ENCODE data around the gene RHD. TPM values are rescaled to one million over a fixed set of nuclear protein-coding genes. Genes with fewer than 3 reads are reported as not detected.
"Not testable (repeated sequence)": the region's sequence is repeated elsewhere in the genome, so short reads cannot be mapped to it uniquely, and the experiment has no call there.

RHD gene
- total RNA-seq, 1 experiment from 2014 or later, result 1.3 TPM

DNA sequence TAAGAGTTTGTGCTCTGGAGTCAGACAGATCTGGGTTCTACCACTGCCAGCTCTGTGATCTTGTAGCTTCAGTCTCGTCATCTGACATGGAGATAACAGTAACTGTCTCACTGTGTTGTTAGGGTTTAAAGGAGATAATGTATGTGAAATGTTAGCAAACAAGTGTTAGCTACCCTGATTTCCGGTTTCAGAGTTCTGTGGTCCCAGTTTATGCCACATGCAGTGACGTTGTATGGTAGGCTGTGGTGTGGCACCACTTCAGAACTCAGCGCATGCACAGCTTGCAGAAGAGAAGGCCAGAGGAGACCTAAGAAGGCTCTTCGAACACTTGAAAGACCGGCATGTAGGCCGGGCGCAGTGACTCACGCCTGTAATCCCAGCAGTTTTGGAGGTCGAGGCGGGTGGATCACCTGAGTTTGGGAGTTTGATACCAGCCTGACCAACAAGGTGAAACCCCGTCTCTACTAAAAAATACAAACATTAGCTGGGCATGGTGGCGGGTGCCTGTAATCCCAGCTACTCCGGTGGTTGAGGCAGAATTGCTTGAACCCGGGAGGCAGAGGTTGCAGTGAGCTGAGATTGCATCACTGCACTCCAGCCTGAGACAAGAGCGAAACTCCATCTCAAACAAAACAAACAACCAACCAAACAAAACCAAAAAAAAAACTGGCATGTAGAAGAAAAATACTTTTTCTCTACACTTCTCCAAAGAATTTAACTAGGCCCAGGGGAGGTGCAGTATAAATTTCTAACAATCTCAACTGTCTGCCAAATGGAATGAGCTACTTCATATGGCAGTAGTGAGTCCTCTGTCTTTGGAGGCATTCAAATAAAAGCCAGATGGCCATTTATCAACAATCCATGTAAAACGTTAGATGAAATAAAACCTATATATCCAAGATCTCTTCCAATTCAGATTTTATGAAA, 55.8 kb downstream of the RHD start:
- not testable (repeated sequence) for H3T11ph ChIP-seq (ENCODE audit: low read length); H3K27ac ChIP-seq (ENCODE audit: insufficient read length, low read depth, low read length); DNase-seq; H2BK120ac ChIP-seq (ENCODE audit: low read depth, low read length, poor library complexity, severe bottlenecking); H3K14ac ChIP-seq (ENCODE audit: insufficient read depth, low read length); H2BK20ac ChIP-seq (ENCODE audit: low read depth, low read length, poor library complexity, severe bottlenecking); H3K27me3 Mint-ChIP-seq (ENCODE audit: low read depth); H3K18ac ChIP-seq (ENCODE audit: insufficient read length, low read depth, low read length); H3K9me3 ChIP-seq (ENCODE audit: control insufficient read depth, low read depth, low read length); H4K20me1 ChIP-seq (ENCODE audit: control insufficient read depth, insufficient read depth, insufficient read length); H3K56ac ChIP-seq (ENCODE audit: insufficient read length, low read depth, low read length); H3K4me1 ChIP-seq (ENCODE audit: insufficient read depth, low read length); H3K27me3 ChIP-seq (ENCODE audit: insufficient read depth, low read length); H2BK5ac ChIP-seq (ENCODE audit: insufficient read length, low read length); H3K79me1 ChIP-seq (ENCODE audit: insufficient read depth, low read depth, low read length, poor library complexity, severe bottlenecking); H3K4me1 Mint-ChIP-seq; H4K8ac ChIP-seq (replicated peaks; ENCODE audit: insufficient read length, low read depth, low read length); H3K4me3 Mint-ChIP-seq; H3K23ac ChIP-seq (ENCODE audit: insufficient read length, low read depth, low read length); H2BK15ac ChIP-seq (ENCODE audit: low read depth, low read length); H3K9me3 Mint-ChIP-seq; H3K9ac ChIP-seq (ENCODE audit: extremely low read depth, insufficient read length, low read length); H3K4ac ChIP-seq (ENCODE audit: low read depth, low read length); H3K36me3 Mint-ChIP-seq (ENCODE audit: insufficient read depth in 1 of 3, low read depth in 3 of 3); H3K27ac Mint-ChIP-seq; H3K23me2 ChIP-seq (ENCODE audit: insufficient read length, low read depth, low read length, poor library complexity, severe bottlenecking); H2AK5ac ChIP-seq (ENCODE audit: insufficient read length, low read length); H4K5ac ChIP-seq (ENCODE audit: insufficient read length, low read depth, low read length); H4K91ac ChIP-seq (ENCODE audit: insufficient read length, low read depth, low read length); H2AFZ ChIP-seq (ENCODE audit: low read length); H3K4me2 ChIP-seq (ENCODE audit: insufficient read depth, insufficient read length, low read length); H3K79me2 ChIP-seq (ENCODE audit: insufficient read depth, low read length); H2BK12ac ChIP-seq (ENCODE audit: insufficient read length, low read depth, low read length)
- no CpG with 5 or more reads among the region's 17 CpGs for WGBS (ENCODE audit: extremely low coverage, insufficient read length, low lambda C conversion rate)

- no CpG with 5 or more reads among the region's 4 CpGs for WGBS (ENCODE audit: extremely low coverage, insufficient read length, low lambda C conversion rate)
Observed at GRCh38 chr1:25328791-25329185, 56.5 kb downstream of the RHD start.

More at GRCh38 chr1:25328791-25329185, 56.5 kb downstream of the RHD start:
- not testable (repeated sequence) for H2AFZ ChIP-seq (ENCODE audit: low read length); H4K20me1 ChIP-seq (ENCODE audit: control insufficient read depth, insufficient read depth, insufficient read length); H3K23ac ChIP-seq (ENCODE audit: insufficient read length, low read depth, low read length); H3K9me3 Mint-ChIP-seq; H3K79me2 ChIP-seq (ENCODE audit: insufficient read depth, low read length); H3K4me3 Mint-ChIP-seq; H3K27ac Mint-ChIP-seq; H2BK120ac ChIP-seq (ENCODE audit: low read depth, low read length, poor library complexity, severe bottlenecking); H3K36me3 Mint-ChIP-seq (ENCODE audit: insufficient read depth in 1 of 3, low read depth in 3 of 3); H3K4me1 Mint-ChIP-seq; H2BK5ac ChIP-seq (ENCODE audit: insufficient read length, low read length); H3K18ac ChIP-seq (ENCODE audit: insufficient read length, low read depth, low read length); H4K5ac ChIP-seq (ENCODE audit: insufficient read length, low read depth, low read length); H3K9me3 ChIP-seq (ENCODE audit: control insufficient read depth, low read depth, low read length); H3K4me2 ChIP-seq (ENCODE audit: insufficient read depth, insufficient read length, low read length); DNase-seq; H3K23me2 ChIP-seq (ENCODE audit: insufficient read length, low read depth, low read length, poor library complexity, severe bottlenecking); H3K14ac ChIP-seq (ENCODE audit: insufficient read depth, low read length); H3K4me1 ChIP-seq (ENCODE audit: insufficient read depth, low read length); H2BK12ac ChIP-seq (ENCODE audit: insufficient read length, low read depth, low read length); H3K9ac ChIP-seq (ENCODE audit: extremely low read depth, insufficient read length, low read length); H3K27ac ChIP-seq (ENCODE audit: insufficient read length, low read depth, low read length); H2BK15ac ChIP-seq (ENCODE audit: low read depth, low read length); H3K56ac ChIP-seq (ENCODE audit: insufficient read length, low read depth, low read length); H3K4ac ChIP-seq (ENCODE audit: low read depth, low read length); H4K8ac ChIP-seq (replicated peaks; ENCODE audit: insufficient read length, low read depth, low read length); H3T11ph ChIP-seq (ENCODE audit: low read length); H3K79me1 ChIP-seq (ENCODE audit: insufficient read depth, low read depth, low read length, poor library complexity, severe bottlenecking); H2BK20ac ChIP-seq (ENCODE audit: low read depth, low read length, poor library complexity, severe bottlenecking); H2AK5ac ChIP-seq (ENCODE audit: insufficient read length, low read length); H4K91ac ChIP-seq (ENCODE audit: insufficient read length, low read depth, low read length); H3K27me3 ChIP-seq (ENCODE audit: insufficient read depth, low read length); H3K27me3 Mint-ChIP-seq (ENCODE audit: low read depth)
